BJ (cell line): ENCODE results near the gene ZFP57. TPM values are rescaled to one million over a fixed set of nuclear protein-coding genes. Genes with fewer than 3 reads are reported as not detected.
A peak's percentile ranks its signal among the peaks of the same experiment; 100 is the strongest.

Source experiments
- CTCF ChIA-PET: fragments of 350-600 bp; formaldehyde crosslinking; extraction: SDS; loops from one replicate; lab custom pipeline; 2021; ENCODE audit warnings: antibody characterized with exemption, inconsistent platforms; lab: Yijun Ruan, JAX
- POLR2A ChIA-PET: fragments of 300-600 bp; sonication (Branson Sonifier 250); formaldehyde crosslinking; extraction: SDS; loops from one replicate; lab custom pipeline; 2021; ENCODE audit warnings: antibody characterized with exemption; lab: Charles Lee
- DNase-seq: peaks from one replicate; pipeline ENCODE4 v3.0.0-alpha.2; 2011; ENCODE audit warnings: low read depth
- H3K27me3 ChIP-seq: 2 replicates; pipeline ENCODE4 v1.6.0; 2011; ENCODE audit warnings: low read length; ENCODE audit not compliant: control insufficient read depth, insufficient read depth
- H3K36me3 ChIP-seq: 2 replicates; pipeline ENCODE4 v1.5.1; 2011; ENCODE audit warnings: low read length; ENCODE audit not compliant: control insufficient read depth, insufficient read depth
- H3K4me3 ChIP-seq: 2 replicates; pipeline ENCODE4 v1.5.1; 2011; ENCODE audit warnings: low read depth, mild to moderate bottlenecking, control low read depth, low read length
- CTCF ChIP-seq: IDR thresholded peaks from 2 replicates; pipeline ENCODE4 v1.5.1; 2011; ENCODE audit warnings: low read depth, mild to moderate bottlenecking, control low read depth, inconsistent platforms, low read length, moderate library complexity; ENCODE audit not compliant: insufficient read depth
- polyA plus RNA-seq: library from polyadenylated mRNA; depleted of rRNA; stranded (reverse); fragments of >200 nt; gene quantifications from 2 replicates; pipeline ENCODE4 v1.2.3, GENCODE V29; 2011

ZFP57 gene
- polyA plus RNA-seq, 1 experiment = 0.32 TPM

DNA sequence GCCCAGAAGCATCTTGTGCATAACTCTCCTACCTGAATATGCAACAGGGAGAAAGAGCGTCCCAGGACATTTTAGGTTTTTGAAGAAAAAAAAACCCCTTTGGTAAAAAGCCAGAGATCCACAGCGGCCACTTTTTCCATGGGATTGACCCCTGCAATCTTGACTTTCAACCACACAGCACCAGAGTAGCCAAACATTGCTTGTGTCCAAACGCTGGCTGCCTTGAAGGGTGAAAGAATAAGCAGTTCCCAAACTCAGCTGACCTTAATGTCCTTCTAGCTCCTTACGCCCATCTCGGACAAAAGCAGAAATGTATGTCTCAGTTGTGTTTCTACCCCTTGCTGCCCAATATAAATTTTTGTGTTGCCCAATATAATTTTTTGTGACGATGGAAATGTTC lies 25.3 kb downstream of the ZFP57 start:
- H3K27me3 ChIP-seq = peaks cover 13% of the 10 kb centered on the region
- CTCF ChIA-PET = interaction anchor here (1.8 to 6.8 kb wide), 2 partner anchors 11 to 16 kb away, joined by 7 to 81 read pairs; no protein-coding TSS in a partner anchor

GRCh38 chr6:29653452-29654038 lies 27.4 kb downstream of the ZFP57 start:
- DNase-seq = no peak
- CTCF ChIA-PET = interaction anchor here (0.6 to 6.8 kb wide), 35 partner anchors 8 to 812 kb away, joined by 3 to 147 read pairs (median 4); partner anchors contain the start of genes GABBR1, HLA-G and TRIM27
- Histone ChIP-seq H3K36me3 (no peaks in the 10 kb centered on the region), H3K27me3 (peaks cover 12% of the 10 kb centered on the region), H3K4me3 (no peak overlapping the region)
- TF ChIP-seq CTCF = peak; percentile 78
- POLR2A ChIA-PET = no interaction called here

More for the DNA sequence above, 25.3 kb downstream of the ZFP57 start:
- no peak for TF ChIP-seq CTCF
- POLR2A ChIA-PET = no interaction called here
- DNase-seq = no peak
- Histone ChIP-seq H3K36me3 (no peaks in the 10 kb centered on the region), H3K4me3 (no peak overlapping the region)

DNA sequence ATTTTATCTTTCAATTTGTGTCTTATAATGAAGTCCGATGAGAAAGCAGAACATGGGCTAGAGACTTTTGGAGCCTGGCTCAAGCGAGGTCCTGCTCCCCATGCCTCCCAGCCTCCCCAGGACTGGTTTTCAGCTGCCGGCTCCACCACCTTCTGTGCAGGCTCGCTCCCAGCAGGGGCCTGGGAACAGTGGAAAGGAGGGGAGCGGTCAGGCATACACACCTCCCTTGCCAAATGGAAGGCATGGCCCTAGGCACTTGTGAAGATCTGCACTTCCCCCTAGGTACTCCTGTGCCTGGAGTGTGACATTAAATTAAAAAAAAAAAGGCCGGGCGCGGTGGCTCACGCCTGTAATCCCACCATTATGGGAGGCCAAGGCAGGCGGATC lies 28.8 kb downstream of the ZFP57 start:
- TF ChIP-seq CTCF = no peak
- POLR2A ChIA-PET = no interaction called here
- Histone ChIP-seq H3K27me3 (peaks cover 10% of the 10 kb centered on the region), H3K4me3 (no peak overlapping the region), H3K36me3 (no peaks in the 10 kb centered on the region)
- no peak for DNase-seq
- CTCF ChIA-PET = interaction anchor here (1.3 to 6.8 kb wide), 8 partner anchors 12 to 86 kb away, joined by 3 to 147 read pairs (median 24); no protein-coding TSS in a partner anchor

- Histone ChIP-seq H3K4me3 (no peak overlapping the region), H3K36me3 (no peaks in the 10 kb centered on the region), H3K27me3 (peaks cover 8% of the 10 kb centered on the region)
- POLR2A ChIA-PET = no interaction called here
- CTCF ChIA-PET = interaction anchor here (0.7 to 6.8 kb wide), 12 partner anchors 12 to 183 kb away, joined by 3 to 147 read pairs (median 14); partner anchors contain the start of gene GABBR1
- TF ChIP-seq CTCF = peak; percentile 61
- no peak for DNase-seq
Observed at GRCh38 chr6:29651413-29652197, 29.3 kb downstream of the ZFP57 start.
